ENCODE results near the gene CCS. TPM values are rescaled to one million over a fixed set of nuclear protein-coding genes. Genes with fewer than 3 reads are reported as not detected.

Gene CCS
- total and polyA plus RNA-seq, 7 donors = 10.5 to 22.9 (median 15.7) TPM

DNA sequence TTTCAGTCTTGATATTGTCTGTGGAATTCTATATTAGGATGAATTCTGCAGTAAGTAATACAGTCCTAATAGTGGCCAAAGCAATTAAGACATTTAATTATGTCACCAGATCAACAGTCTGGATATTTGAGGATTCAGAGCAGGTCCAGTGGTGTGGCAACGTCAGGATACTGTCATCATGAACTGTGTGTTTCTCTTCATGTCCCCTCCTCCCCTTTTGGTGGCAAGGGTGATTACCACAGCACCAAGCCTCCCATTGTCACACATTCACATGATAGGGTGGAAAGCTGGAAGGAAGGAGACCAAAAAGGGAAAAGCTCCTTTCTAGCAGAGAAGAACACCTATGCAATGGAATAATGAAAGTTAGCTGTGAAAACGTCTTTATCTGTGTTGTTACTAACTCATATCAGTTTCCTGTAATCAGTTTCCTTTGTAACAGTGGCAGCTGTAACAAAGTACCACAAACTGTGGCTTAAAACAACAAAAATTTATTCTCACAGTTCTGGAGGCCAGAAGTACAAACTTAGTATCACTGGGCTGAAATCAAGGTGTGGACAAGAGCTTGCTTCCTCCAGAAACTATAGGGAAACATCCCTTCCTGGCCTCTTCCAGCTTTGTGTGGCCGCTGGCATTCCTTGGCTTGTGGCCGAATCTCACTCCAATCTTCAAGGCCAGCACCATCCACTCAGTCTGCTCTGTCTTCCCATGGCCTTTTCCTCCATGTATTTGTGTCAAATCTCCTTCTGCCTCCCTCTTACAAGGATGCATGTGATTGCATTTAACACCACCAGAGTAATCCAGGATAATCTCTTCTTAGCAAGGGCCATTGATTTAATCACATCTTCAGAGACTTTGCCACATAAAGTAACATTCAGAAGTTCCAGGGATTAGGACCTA, 17.0 kb downstream of the CCS start:
- TF ChIP-seq, protein P1, sequence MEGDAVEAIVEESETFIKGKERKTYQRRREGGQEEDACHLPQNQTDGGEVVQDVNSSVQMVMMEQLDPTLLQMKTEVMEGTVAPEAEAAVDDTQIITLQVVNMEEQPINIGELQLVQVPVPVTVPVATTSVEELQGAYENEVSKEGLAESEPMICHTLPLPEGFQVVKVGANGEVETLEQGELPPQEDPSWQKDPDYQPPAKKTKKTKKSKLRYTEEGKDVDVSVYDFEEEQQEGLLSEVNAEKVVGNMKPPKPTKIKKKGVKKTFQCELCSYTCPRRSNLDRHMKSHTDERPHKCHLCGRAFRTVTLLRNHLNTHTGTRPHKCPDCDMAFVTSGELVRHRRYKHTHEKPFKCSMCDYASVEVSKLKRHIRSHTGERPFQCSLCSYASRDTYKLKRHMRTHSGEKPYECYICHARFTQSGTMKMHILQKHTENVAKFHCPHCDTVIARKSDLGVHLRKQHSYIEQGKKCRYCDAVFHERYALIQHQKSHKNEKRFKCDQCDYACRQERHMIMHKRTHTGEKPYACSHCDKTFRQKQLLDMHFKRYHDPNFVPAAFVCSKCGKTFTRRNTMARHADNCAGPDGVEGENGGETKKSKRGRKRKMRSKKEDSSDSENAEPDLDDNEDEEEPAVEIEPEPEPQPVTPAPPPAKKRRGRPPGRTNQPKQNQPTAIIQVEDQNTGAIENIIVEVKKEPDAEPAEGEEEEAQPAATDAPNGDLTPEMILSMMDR (IDR thresholded peaks at IDR 0.05) = no peak
- DNase-seq = no peak
- no peak overlapping the region for H3K4me3 ChIP-seq
- no peaks in the 10 kb centered on the region for H3K4me1 ChIP-seq
- ATAC-seq = no peak
- no peaks in the 10 kb centered on the region for H3K9me3 ChIP-seq
- intact Hi-C loops (cut with DNase I) = no loop called here
- H3K36me3 ChIP-seq (ENCODE audit: insufficient read depth in 1 of 2, low read depth in 1 of 2) = peaks cover 0 to 16% of the 10 kb centered on the region in 2 donors
- no peaks in the 10 kb centered on the region for H3K27me3 ChIP-seq (ENCODE audit: insufficient read depth in 3 of 3, low read length in 2 of 3)
- 74 to 78% (median 75%) methylated on average over 4 of the region's 4 CpGs for WGBS, 3 donors
- H3K27ac ChIP-seq = no peak overlapping the region

DNA sequence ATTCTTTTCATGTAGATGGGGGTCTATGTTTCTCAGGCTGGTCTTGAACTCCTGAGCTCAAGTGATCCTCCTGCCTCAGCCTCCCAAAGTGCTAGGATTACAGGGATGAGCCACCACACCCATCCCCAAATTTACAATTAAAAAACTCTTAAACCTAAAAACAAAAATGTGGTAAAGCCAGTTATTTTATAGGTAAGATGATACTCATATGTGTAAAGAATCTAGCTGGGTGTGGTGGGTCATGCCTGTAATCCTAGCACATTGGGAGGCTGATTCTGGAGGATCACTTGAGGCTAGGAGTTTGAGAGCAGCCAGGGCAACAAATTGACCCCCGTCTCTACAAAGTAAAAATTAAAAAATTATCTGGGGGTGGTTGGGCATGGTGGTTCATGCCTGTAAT, 19.5 kb downstream of the CCS start:
- Histone ChIP-seq H3K27ac (no peak overlapping the region), H3K9me3 (no peaks in the 10 kb centered on the region), H3K27me3 (ENCODE audit: insufficient read depth in 3 of 3, low read length in 2 of 3) (no peaks in the 10 kb centered on the region), H3K4me3 (no peak overlapping the region), H3K36me3 (ENCODE audit: insufficient read depth in 1 of 2, low read depth in 1 of 2) (no peaks in the 10 kb centered on the region), H3K4me1 (peaks cover 8% of the 10 kb centered on the region)
- DNase-seq (no peak), ATAC-seq (no peak)
- intact Hi-C loops (cut with DNase I) = no loop called here
- WGBS, 3 donors = 89 to 92% (median 92%) methylated on average over 1 of the region's 1 CpG
- TF ChIP-seq, protein P1 (IDR thresholded peaks at IDR 0.05) = no peak

DNA sequence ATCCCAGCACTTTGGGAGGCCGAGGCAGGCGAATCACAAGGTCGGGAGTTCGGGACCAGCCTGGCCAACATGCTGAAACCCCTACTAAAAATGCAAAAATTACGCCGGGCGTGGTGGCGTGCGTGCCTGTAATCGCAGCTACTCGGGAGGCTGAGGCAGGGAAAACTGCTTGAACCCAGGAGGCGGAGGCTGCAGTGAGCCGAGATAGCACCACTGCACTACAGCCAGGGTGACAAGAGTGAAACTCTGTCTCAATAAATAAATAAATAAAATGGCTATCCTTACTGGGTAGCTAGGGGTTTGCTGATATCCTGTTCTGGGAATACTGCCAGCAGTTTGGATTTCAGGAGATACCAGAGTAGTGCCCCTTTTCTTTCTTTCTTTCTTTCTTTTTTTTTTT, 21.1 kb downstream of the CCS start:
- no peak for ATAC-seq
- H3K4me3 ChIP-seq = no peak overlapping the region
- no peaks in the 10 kb centered on the region for H3K27me3 ChIP-seq (ENCODE audit: insufficient read depth in 3 of 3, low read length in 2 of 3)
- H3K4me1 ChIP-seq = peaks cover 18% of the 10 kb centered on the region
- intact Hi-C loops (cut with DNase I) = no loop called here
- DNase-seq = no peak
- H3K36me3 ChIP-seq (ENCODE audit: insufficient read depth in 1 of 2, low read depth in 1 of 2) = peaks cover 0 to 7% of the 10 kb centered on the region in 2 donors
- TF ChIP-seq, protein P1 (IDR thresholded peaks at IDR 0.05) = no peak
- no peak overlapping the region for H3K27ac ChIP-seq
- 92 to 95% (median 94%) methylated on average over 13 of the region's 13 CpGs for WGBS, 3 donors
- no peaks in the 10 kb centered on the region for H3K9me3 ChIP-seq

DNA sequence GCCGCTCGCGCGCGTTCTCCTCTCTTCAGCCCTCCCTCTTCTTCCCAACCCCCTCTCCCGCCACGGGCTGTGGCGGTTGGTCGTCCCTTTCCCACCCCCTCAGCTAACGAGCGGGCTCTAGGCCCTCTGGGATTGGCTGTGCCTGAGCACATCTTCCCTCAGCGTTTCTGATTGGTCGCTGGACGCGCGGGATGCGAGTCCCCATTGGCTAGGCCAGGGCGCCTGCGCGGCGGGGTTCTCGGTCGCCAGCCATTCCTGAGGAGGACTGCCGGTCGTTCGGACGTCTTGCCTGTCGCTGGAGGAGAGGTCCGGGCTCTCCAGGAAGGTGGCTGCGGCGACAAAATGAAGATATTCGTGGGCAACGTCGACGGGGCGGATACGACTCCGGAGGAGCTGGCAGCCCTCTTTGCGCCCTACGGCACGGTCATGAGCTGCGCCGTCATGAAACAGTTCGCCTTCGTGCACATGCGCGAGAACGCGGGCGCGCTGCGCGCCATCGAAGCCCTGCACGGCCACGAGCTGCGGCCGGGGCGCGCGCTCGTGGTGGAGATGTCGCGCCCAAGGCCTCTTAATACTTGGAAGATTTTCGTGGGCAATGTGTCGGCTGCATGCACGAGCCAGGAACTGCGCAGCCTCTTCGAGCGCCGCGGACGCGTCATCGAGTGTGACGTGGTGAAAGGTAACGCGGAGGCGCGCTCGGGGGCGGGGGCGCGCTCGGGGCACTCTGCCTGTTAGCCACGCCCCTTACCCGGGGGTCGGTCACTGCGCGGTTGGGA, 23.6 kb downstream of the CCS start, which contains the start of gene RBM14:
Gene RBM14, plus strand, starts transcription at position 252 of the 776 bp plus-strand sequence. Its CDS starts 91 bp downstream, at position 343.
- peaks cover 0 to 9% of the 10 kb centered on the region in 2 donors for H3K36me3 ChIP-seq (ENCODE audit: insufficient read depth in 1 of 2, low read depth in 1 of 2)
- TF ChIP-seq, protein P1 (IDR thresholded peaks at IDR 0.05) = no peak
- intact Hi-C loops (cut with DNase I) = loop anchor here in 1 of 2 donors (2.0 kb wide), 1 partner anchor 20 kb away; no protein-coding TSS in a partner anchor
- peaks cover 40% of the 10 kb centered on the region for H3K4me1 ChIP-seq
- H3K9me3 ChIP-seq = no peaks in the 10 kb centered on the region
- H3K27ac ChIP-seq = peak within 1 kb of the TSS; percentile 99
- no peaks in the 10 kb centered on the region for H3K27me3 ChIP-seq (ENCODE audit: insufficient read depth in 3 of 3, low read length in 2 of 3)
- 0 to 1% (median 0%) methylated on average over 77 to 90 of the region's 90 CpGs for WGBS, 3 donors
- DNase-seq (peak; percentile 99 to 100), ATAC-seq (peak; percentile 95 to 99 (median 98))
- peak within 1 kb of the TSS; percentile 98 for H3K4me3 ChIP-seq
